Pons (tissue), 1 donor: ENCODE data around the gene NFE2L1.
A peak's percentile ranks its signal among the peaks of the same experiment; 100 is the strongest.
"Not testable (repeated sequence)": the region's sequence is repeated elsewhere in the genome, so short reads cannot be mapped to it uniquely, and the experiment has no call there.

ENCODE experiments used
- DNase-seq: peaks from one replicate; pipeline ENCODE4 v3.0.0-alpha.2; 2016; ENCODE audit warnings: low spot score

The NFE2L1 gene

DNA sequence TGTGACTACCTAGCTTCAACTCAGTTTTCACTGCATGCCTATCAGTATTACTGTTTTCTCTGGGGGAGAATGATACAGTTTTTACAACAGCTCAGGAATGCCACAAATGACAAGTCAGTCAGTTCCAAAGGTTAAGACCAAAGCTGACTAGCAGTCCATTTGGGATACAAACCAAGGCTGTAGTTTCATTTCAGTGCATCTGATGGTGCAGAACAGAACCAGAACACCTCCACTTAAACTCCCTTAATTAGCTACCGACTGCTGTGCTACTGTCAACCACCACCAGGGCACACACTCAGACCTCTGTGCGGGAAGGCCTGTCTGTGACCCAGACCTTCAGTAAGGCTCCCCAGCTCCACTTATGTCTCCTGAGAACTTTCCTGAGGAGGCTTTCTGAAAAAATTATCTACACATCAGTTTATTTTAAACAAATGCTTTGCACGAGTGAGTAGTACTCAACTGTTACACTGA is 20.4 kb downstream of the NFE2L1 start:
- DNase-seq, result no peak

DNA sequence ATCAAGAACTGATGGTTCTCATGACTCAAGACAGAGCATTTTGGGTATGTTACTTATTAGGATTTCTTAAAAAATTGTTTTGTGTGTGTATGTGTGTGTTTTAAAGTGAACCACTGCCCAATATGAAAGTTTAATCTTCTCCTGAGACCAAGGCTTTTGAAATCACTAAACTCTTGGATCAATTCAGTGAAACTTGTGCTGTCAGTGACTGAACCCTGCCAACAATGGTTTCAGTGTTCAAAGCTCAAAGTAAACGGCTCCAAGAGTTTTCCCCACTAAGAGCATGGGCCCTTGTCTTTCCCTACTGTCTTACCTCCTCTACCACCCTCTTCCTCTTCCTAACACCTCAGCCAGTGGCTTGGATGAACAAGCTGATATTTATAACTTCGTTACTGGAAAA is 22.0 kb downstream of the NFE2L1 start:
- DNase-seq, result peak; percentile 30

DNA sequence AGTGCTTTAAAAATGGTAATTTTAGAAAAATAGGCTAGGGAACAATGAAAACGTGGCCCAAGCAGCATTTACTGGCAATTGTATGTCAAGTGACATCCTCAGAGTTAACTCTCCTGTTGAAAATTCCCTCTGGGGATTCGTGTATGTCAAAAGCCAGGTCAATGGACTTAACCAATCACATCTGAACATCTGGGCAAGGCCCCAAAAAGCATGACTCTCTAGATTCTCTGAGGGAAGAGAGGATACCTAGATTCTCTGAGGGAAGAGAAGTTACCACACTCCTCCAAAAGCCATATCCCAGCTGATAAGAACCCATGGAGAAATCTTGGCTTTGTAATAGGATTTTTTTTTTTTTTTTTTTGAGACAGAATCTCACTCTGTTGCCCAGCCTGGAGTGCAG is 23.5 kb downstream of the NFE2L1 start:
- no peak for DNase-seq

DNA sequence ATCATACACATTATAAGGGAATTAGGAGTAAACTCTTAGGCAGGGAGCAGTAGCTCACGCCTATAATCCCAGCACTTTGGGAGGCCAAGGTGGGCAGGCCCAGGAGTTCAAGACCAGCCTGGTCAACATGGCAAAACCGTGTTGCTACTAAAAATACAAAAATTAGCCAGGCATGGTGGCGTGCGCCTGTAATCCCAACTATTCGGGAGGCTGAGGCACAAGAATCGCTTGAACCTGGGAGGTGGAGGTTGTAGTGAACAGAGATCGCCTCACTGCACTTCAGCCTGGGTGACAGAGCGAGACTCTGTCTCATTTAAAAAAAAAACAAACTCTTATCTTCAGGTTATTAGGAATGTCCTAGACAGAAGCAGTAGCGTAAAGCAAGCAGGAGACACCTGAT is 24.7 kb downstream of the NFE2L1 start:
- DNase-seq, result not testable (repeated sequence)

DNA sequence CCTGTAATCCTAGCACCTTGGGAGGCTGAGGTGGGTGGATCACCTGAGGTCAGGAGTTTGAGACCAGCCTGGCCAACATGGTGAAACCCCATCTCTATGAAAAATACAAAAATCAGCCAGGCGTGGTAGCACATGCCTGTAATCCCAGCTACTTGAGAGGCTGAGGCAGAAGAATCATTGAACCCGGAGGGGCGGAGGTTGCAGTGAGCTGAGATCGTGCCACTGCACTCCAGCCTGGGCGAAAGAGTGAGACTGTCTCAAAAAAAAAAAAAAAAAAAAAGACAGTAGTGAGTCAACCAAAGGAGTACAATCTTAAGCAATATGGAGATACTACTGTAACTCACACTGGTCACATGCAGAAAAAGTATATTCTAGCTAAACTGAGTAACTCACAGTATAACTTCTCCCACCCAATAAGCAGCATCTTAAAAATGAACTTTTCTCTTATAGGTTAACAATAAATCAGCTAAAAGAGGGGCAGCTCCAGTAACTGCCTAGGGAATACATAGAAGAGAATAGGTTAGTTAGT is 25.5 kb downstream of the NFE2L1 start:
- DNase-seq, result not testable (repeated sequence)

DNA sequence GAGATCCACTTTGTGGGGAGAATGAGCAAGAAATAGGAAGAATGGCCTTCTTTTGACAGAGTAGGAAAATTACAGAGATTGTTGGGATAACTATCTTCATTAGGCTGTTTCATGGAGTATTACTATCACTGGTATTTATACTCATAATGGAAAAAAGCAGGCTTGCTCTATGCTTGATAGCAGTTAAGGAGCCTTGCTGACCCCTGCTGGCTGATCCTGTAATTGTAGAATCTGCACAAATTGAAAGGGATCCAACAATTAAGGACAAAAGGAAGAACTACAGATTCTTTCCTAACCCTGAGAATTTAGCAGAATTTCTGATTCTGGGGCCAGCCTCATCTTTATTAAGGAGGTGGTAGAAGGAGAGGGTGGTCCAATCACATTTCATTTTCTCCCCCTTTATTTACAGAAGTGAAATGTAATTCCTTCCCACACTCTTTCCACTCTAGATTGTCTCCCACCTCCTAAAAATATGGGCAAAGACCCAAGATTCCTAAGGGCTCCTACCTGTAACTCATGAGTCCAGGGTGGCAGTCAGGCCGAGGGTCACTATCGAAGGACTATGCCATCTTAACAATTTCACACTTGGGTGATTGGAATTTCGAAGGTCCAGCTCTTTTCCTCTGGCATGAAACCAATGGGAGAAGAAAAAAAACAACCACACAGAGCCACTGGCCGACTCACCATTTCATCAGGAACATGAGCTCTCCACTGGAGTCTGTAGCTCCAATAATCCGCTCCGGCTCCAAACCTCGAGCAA is 26.3 kb downstream of the NFE2L1 start:
- DNase-seq, result peak; percentile 88

DNA sequence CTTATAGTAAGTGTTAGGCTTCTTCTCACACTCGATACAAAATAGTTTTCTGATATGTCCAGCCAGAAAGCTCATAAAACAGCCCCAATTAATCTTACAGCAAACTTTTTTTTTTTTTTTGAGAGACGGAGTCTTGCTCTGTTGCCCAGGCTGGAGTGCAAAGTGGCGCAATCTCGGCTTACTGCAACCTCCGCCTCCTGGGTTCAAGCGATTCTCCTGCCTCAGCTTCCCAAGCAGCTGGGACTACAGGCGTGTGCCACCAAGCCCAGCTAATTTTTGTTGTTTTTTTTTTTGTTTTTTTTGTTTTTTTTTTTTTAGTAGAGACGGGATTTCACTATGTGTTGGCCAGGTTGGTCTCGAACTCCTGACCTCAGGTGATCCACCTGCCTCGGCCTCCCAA is 29.0 kb downstream of the NFE2L1 start:
- not testable (repeated sequence) for DNase-seq

DNA sequence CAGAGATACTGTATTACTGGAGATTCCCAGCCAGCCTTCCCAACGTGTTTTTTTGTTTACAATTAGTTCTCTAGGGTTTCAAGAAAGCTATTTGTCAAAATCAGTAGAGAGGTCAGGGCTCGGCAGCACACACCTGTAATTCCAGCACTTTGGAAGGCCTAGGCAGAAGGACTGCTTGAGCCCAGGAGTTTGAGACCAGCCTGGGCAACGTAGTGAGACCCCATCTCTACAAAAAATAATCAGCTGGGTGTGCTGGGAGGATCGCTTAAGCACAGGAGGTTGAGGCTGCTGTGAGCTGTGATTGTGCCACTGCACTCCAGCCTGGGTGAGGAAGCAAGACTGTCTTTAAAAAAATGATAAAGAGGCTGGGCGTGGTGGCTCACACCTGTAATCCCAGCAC is 33.7 kb downstream of the NFE2L1 start:
- DNase-seq, result no peak

DNA sequence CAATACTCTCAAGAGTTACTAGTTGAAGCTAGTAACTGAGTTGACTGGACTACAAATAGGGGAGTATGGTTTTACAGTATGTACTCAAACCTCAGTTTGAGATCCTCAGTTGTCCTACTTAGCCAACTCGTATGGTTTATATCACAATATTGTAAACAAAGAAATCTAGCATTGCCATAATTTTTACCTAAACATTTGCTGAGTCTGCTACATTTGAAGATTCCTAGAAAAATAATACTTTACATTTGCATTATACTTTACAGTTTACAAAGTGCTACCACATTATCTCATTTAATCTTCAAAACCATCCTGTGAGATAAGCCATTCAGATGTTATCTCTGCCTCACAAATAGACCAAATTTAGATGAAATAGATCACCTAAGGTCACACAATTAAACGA is 36.8 kb downstream of the NFE2L1 start:
- no peak for DNase-seq

DNA sequence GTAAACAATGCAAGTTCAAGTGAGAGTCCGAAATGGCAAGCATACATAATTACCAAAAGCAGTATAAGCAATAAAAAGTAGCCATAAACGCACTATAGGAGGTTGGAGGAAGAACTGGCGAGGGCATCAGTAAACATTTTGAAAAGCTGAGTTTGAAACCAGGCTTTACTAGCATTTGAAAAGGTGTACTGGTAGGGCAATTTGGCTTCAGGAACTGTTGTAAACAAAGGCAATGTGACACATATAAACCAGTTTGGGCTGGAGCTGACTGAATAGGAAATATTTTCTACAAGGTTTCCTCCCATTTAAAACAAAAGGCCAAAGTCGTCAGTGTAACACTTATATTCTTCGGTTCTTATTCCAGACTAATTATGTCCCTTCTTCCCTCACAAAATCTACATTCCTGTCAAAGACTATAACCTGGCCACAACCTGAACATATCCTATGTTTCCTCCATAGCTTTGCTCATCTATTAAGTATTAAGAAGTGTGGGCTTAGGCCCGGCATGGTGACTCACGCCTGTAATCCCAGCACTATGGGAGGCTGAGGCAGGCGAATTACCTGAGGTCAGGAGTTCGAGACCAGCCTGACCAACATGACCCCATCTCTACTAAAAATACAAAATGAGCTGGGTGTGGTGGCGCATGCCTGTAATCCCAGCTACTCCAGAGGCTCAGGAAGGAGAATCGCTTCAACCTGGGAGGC is 45.3 kb downstream of the NFE2L1 start:
- no peak for DNase-seq

DNA sequence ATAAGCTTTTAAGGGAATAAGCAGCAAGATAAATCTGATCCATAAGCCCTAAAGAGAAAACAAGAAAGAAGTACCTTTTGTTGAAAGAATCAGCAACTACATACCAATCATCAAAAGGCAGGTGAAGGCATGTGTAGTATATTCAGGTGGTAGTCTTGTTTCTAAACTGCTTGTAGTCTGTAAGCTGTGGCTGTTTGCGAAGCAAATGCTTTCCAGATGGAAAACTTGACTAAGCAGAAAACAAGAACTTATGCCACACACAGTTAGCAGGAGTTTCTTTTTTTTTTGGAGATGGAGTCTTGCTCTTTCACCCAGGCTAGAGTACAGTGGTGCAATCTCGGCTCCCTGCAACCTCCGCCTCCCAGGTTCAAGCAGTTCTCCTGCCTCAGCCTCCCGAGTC is 47.5 kb downstream of the NFE2L1 start:
- no peak for DNase-seq

DNA sequence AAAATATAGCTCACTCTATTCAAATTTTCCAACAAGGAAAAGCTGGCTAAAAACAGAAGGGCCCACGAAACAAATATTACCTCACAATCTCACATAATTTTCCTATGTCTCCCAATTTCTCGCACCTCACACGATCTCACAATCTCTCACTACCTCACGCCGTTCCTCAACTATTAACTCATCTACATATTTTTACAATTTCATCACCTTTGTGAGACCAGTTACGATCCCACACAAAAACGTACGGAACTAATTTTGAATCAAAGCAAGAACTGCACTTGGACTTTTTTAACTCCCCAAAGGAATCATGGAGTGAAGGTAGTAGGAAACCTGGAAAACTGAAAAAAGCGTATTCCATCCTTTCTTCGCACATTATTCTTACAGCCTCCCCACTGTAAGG is 52.0 kb downstream of the NFE2L1 start:
- DNase-seq, result no peak

DNA sequence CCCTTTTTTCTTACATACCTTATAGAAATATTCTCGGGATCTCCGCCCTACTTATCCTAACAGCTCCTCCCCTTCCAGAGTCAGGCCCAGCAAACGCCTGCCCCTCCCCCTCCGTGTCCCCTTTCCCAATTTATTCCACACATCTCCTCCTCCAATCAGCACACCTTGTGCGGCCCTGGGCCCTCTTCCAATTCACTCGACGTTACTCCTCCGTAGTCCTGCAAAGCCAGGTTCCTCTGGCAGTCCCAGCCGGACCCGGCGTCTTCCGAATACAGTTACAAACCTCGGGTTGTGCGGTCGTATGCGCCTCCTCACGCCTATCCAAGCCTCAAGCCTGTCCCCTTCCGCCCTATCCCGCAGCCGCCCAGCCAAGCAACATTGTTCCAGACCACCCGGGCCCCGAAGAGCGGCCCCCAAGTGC is 52.4 kb downstream of the NFE2L1 start:
- DNase-seq, result peak; percentile 29

DNA sequence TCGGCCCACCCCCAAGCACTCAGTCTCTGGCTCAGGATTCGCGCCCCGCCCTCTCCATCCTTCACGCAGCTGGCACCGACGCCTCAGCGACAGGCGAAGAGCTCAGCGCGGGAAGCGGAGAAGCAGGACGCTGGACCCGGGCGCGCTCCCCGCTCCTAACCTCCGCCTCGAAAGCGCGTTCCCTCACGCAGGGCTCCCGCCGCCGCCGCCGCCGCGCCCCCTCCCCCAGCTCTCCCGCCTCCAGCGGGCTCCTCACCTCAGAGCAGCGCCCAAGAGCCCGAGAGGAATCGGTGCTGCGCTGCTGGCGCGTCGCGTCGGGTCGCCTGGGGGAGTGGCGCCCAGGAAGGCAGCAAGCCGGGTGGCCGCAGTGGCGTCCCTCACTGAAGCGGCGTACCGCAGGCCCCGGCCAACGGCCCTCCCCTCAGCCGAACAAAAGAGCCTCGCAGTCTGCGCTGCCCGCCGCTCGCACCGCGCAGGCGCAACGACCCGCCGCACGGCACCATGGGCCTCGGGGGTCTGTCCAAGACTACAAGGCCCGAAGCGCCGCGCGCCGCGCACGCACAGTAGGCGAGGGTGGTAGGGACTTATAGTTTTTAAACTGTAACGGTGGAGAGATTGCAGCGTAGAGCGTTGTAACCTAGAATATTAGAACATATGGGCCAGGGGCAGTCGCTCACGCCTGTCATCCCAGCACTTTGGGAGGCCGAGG is 53.0 kb downstream of the NFE2L1 start, which contains the start of gene CBX1:
TSS of gene CBX1 (minus strand) at position 467 of the 709 bp plus-strand sequence. CDS start 24,474 bp downstream, outside the sequence.
- peak; percentile 92 for DNase-seq

DNA sequence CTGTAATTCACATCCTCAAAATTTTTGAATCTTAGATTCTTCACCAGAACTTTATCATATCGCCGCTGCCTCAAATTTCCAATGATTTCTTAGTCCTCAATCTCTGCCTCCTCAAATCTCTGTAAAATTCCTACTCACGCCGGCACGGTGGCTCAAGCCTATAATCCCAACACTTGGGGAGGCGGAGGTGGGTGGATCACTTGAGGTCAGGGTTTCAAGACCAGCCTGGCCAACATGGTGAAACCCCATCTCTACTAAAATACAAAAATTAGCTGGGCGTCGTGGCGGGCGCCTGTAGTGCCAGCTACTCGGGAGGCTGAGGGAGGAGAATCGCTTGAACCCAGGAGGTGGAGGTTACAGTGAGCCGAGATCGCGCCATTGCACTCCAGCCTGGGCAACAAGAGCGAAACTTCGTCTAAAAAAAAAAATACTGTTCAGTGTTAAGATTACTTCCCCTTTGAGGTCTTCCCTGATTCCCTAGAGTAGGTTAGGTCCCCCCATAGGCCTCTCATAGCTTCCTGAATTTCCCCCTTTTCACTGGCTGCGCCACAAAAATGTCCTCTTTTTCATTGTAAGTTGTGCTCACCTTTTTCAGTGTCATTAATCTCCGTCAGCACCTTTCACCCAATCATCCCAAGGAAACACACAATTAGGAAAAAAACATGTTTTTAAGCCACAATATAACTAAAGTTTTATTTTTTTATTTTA is 54.0 kb downstream of the NFE2L1 start:
- DNase-seq, result no peak

DNA sequence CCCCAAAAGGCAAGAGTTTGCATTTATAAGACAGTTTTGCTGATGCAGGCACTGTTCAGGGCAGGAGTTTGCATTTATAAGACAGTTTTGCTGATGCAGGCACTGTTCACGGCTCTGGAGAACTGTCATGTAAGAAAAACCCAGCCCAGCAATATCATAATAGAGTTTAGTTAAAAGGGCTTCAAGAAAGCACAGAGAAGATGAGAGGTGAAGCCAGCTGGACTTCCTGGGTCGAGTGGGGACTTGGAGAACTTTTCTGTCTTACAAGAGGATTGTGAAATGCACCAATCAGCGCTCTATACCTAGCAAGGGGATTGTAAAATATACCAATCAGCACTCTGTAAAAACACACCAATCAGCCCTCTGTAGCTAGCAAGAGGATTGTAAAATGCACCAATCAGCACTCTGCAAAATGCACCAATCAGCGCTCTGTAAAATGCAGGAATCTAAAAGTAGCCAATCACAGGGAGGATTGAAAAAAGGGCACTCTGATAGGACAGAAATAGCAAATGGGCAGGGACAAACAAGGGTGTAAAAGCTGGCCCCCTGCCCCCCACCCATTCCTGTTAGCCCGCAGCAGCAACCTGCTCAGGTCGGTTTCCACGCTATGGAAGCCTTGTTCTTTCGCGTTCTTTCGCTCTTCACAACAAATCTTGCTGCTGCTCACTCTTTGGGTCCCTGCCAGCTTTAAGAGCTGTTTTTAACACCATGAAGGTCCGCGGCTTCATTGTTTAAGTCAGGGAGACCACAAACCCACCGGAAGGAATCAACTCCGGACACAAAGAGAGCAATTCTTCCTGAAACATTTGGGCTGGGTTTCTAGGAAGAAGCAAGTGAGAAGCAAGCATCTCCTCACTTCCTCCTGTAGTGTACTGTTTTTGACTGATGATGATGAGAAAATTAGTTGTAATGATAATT is 54.9 kb downstream of the NFE2L1 start:
- DNase-seq, result no peak

DNA sequence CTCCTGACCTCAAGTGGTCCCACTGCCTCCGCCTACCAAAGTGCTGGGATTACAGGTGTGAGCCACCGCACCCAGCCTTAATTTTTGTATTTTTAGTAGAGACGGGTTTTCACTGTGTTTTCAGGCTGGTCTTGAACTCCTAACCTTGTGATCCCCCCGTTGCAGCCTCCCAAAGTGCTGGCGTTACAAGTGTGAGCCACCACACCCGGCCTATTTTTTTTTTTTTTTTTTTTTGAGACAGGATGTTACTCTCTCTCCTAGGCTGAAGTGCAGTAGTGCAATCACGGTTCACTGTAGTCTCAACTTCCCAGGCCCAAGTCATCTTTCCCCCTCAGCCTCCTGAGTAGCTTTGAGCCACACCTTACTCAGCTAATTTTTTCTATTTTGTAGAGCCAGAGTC is 56.3 kb downstream of the NFE2L1 start:
- no peak for DNase-seq

DNA sequence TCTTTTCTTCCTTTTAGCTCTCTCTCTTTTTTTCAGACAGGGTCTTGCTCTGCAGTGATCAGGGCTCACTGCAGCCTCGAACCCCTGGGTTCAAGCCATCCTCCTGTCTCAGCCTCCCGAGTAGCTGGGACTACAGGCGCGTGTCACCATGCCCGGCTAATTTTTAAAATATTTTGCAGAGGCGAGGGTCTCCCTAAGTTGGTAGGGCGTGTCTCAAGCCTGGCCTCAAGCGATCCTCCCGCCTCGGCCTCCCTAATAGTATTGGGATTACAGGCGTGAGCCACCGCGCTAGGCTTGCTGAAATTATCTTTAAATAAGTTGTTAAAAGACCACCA is 58.6 kb downstream of the NFE2L1 start:
- no peak for DNase-seq

DNA sequence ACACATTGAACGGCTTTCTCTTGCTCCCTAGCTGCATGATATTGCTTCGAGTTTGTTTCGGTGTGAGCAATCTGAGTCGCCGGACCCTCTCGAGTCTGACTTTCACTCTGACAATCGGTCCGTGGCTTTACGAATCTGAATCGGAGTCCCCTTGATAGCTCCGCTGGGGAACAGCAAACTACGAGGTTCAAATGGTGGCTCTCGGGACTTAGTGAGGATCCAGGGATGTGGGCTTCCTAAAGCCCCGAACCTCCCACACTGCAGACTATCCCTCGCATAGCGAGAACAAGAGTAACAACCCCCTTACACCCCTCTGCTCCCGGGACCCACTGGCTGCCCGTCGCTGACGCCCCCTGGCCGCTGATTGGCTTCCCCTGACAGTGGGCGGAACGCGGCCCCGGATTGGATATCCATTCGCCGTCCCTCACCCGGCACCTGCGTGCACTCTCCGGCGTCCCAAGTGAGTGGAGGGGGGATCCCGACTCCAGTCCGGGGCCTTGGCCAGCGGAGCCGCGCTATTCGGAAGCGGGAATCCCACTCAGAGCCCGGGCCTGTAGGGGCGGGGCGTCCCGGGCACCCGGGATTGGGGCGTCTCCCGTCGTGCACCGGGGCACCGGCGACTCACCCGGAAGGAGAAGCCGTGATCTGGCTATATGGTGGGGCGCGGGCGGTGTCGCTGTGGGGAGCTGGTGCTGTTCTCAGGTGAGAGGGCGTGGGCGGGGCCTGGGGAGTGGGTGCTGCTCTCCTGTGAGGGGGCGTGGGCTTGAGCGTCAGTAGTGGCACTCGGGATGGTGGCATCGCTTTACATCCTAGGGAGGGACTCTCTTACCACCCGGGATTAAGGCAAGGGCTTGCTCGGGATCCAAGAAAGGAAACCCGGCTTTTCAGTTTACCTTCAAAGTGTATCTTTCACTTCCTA is 59.2 kb downstream of the NFE2L1 start, which contains the start of gene SNX11:
TSS of gene SNX11 (plus strand) at position 630 of the 919 bp plus-strand sequence. CDS start 4,278 bp downstream, outside the sequence.
- peak; percentile 90 for DNase-seq

DNA sequence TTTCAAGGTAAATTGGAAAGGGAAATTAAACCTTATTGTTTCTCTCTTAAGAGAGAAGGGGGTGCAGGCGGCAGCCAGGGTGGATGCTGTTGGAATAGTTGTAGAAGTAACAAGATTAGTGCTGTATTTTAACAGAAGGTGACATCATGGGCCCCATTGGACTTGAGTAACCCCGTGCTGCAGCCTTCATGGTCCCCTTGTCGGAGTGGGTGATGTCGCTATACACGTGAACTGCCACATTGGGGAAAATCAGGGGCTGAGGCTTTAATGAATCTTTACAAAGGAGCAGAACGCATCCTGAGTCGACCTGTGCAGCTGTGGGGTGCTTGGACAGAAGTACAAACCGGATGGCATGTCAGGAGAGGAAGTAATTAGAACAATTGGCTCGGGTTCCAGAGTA is 62.6 kb downstream of the NFE2L1 start:
- DNase-seq, result no peak
